ENCODE data around the gene SPTBN1.

SPTBN1 gene

GRCh38 chr2:54617409-54617808 lies 161.3 kb downstream of the SPTBN1 start:
- DNase-seq = no peak

- no peak for DNase-seq
These were observed 162.8 kb downstream of the SPTBN1 start for GRCh38 chr2:54618646-54619565.

DNA sequence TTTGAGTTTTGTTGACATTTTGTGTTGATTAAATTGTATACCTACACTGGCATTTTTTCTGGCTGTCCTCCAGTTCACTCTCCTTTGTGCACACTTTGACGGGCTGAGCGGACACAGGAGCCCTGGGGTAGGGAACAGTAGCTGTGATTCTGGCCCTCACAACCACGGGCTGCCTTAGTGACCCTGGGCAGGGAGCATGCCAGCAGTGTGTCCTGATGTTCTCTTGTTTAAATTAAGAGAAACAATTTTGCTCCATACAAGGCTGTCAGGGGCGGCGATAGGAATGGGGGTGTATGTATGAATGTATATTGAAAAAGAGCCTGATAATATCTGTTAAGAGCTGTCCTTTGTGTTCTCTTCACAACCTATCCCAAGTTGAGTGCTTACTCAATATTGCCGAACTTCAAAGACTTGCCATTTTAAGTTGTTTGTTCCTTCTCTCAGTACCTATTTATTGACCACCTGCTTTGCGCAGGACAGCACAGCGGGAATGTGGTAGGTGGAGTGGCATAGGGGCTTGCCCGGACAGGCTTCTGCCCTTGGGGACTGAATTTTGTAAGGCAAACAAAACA lies 163.6 kb downstream of the SPTBN1 start:
- no peak for DNase-seq

DNA sequence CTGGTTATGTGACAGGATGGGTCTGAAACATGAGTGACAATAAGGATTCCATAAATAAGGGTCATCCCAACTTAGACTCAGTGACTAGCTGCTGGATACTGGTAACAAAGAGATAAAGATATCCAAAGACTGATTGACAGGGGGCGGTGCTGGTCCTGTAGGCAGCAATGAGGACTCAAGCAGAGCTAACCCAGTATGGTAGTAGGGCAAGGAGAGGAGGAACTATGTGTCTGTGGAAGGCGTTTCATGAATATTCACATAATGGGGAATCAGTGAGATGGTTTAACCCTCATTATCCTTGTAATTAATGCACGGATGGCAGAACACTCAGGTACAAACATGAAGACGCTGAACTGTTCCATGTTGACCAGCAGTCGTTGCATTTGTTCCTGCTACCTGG lies 164.8 kb downstream of the SPTBN1 start:
- DNase-seq = no peak

DNA sequence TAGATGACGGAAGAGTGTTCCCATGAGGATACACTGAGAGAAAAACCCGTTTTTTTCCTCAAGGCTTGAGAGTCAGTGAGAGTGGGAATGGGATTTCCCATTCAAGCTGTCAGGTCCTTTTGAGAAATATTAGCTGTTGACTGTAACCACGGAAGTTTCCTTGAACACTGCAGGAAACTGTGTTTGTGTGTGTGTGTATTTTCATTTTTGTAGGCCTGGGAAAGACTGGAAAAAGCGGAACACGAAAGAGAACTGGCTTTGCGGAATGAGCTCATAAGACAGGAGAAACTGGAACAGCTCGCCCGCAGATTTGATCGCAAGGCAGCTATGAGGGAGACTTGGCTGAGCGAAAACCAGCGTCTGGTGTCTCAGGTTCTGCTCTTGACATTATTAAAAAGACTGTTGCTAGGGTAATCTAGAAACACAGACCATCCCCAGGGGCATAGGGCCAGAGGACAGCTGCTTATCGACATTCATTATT lies 168.5 kb downstream of the SPTBN1 start:
- no peak for DNase-seq

GRCh38 chr2:54626131-54626530 lies 170.0 kb downstream of the SPTBN1 start:
- no peak for DNase-seq

- DNase-seq = no peak
These were observed 170.8 kb downstream of the SPTBN1 start for GRCh38 chr2:54626884-54627283.

- DNase-seq = no peak
These were observed 171.8 kb downstream of the SPTBN1 start for GRCh38 chr2:54627973-54628372.

GRCh38 chr2:54628418-54628817 lies 172.3 kb downstream of the SPTBN1 start:
- DNase-seq = no peak

DNA sequence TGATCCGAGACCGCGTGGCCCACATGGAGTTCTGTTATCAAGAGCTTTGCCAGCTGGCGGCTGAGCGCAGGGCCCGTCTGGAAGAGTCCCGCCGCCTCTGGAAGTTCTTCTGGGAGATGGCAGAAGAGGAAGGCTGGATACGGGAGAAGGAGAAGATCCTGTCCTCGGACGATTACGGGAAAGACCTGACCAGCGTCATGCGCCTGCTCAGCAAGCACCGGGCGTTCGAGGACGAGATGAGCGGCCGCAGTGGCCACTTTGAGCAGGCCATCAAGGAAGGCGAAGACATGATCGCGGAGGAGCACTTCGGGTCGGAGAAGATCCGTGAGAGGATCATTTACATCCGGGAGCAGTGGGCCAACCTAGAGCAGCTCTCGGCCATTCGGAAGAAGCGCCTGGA lies 172.8 kb downstream of the SPTBN1 start:
- no peak for DNase-seq

DNA sequence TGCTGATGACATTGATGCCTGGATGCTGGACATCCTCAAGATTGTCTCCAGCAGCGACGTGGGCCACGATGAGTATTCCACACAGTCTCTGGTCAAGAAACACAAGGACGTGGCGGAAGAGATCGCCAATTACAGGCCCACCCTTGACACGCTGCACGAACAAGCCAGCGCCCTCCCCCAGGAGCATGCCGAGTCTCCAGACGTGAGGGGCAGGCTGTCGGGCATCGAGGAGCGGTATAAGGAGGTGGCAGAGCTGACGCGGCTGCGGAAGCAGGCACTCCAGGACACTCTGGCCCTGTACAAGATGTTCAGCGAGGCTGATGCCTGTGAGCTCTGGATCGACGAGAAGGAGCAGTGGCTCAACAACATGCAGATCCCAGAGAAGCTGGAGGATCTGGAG lies 173.3 kb downstream of the SPTBN1 start:
- DNase-seq = no peak

- no peak for DNase-seq
These were observed 174.1 kb downstream of the SPTBN1 start for GRCh38 chr2:54629914-54630857.

DNA sequence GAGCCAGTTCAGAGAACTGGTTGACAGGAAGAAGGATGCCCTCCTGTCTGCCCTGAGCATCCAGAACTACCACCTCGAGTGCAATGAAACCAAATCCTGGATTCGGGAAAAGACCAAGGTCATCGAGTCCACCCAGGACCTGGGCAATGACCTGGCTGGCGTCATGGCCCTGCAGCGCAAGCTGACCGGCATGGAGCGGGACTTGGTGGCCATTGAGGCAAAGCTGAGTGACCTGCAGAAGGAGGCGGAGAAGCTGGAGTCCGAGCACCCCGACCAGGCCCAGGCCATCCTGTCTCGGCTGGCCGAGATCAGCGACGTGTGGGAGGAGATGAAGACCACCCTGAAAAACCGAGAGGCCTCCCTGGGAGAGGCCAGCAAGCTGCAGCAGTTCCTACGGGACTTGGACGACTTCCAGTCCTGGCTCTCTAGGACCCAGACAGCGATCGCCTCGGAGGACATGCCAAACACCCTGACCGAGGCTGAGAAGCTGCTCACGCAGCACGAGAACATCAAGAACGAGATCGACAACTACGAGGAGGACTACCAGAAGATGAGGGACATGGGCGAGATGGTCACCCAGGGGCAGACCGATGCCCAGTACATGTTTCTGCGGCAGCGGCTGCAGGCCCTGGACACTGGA lies 174.9 kb downstream of the SPTBN1 start:
- no peak for DNase-seq

GRCh38 chr2:54631755-54632154 lies 175.6 kb downstream of the SPTBN1 start:
- DNase-seq = no peak

GRCh38 chr2:54632733-54633692 lies 176.9 kb downstream of the SPTBN1 start:
- no peak for DNase-seq

- DNase-seq = no peak
These were observed 177.9 kb downstream of the SPTBN1 start for GRCh38 chr2:54634021-54634420.

DNA sequence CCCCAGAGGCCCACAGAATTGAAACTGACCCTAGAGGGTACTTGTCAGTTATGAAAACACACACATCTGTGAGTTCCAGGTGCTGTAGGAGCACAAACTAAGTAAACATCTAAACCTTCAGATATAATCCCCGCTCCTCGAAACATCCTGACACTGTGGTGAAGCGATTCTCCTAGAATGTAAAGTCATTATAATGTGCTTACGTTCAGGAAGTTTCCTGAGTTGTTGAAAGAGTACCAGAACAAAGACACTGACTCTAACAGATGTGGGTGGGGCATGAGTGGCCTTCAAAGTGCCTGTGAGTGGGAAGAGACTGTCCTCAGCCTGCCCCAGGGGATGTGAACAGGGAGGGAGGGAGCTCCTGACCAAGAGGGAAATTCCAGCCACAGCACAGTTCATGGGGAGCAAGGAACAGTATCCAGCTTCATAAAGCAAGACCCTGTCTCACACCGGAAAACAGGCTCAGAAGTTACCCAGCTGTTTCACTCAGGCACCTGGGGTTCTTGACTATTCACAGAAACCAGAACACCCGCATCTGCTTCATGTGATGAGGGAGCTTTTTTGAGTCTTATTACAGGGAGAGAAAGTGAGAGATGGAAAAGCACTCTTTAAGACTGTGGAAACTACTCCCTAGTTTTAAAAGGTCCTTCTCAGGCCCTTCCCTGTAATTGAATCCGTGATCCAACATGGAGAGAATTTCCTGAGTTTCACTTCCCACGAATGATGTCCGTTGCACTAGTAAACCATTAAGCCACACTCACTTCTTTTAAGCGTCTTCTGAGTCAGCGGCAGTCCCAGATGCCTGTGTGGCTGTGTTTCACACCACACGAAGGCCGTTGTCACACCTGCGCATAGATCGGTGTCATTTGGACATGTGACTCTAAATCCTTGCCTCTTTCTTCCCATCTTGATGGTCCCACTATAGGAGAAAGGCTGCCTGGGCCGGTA lies 178.7 kb downstream of the SPTBN1 start:
- DNase-seq = no peak

DNA sequence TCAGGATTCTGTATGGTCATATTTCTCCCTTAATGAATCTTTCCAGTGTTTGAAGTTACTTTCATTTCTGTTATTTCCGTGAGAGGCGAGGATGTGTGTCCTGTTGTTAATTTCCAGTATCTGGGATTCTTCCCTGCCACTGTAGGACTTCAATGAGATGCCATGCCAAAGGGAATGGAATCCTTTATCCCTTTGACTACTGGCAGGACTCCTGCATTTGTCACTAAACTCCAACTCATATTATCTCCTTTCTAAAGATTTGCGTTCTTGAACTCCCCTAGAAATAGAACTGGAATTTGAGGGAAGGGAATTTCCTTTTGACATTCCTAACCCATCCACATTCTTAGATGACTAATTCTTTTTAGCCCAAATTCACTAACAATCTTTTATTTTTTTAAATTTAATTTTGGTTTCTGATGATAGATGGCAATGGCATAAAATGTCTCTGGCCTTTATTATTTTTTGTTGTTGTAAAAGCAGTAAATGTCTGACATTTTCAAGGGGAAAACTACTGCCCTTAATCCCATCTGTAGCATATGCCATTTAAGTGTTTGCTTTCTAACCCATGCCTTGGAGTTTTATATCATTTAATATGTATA lies 179.5 kb downstream of the SPTBN1 start:
- no peak for DNase-seq

DNA sequence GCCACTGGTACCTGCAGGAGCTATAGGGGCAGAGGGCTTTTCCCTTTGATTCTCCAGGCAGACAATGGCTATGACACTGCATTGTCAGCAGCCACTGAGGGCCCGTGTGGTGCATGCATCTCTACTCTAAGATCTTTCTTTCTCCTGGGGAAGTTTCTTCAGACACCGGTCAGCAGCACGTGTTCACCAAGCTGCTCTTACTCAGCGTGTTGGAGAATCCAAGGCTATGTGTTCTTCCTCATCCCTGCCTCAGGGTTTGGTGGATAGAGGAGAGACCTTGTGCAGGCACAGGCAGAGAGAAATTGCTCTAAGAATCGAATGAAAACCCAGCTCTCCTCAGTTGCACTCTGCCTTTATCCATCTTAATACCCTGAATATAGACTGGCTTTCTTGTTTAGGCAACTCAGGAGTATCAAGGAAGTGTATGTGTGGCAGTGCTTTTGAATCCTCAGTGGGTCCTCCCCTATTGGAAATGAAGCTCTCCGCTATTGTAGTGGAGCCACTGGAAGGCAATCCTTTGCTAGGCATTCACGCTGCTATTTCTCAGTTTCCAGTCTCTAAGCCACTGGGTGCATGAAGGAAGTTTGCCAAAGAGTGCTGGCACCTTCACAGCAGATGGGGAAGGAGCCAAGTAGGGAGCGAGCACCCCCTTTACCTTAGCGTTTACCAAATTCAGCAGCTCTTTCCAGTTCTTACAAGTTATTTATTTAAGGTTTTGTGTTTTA lies 180.4 kb downstream of the SPTBN1 start:
- no peak for DNase-seq

All from activated CD4-positive, CD25-positive, alpha-beta regulatory T cell treated with anti-CD3 and anti-CD28 coated beads, Interleukin-2, amount 50 U/mL, for 72 hours (primary cell).